ENCODE results near the gene EIF4E1B. TPM values are rescaled to one million over a fixed set of nuclear protein-coding genes. Genes with fewer than 3 reads are reported as not detected.

The EIF4E1B gene
- total RNA-seq, 2 donors from 2014 or later = not detected

DNA sequence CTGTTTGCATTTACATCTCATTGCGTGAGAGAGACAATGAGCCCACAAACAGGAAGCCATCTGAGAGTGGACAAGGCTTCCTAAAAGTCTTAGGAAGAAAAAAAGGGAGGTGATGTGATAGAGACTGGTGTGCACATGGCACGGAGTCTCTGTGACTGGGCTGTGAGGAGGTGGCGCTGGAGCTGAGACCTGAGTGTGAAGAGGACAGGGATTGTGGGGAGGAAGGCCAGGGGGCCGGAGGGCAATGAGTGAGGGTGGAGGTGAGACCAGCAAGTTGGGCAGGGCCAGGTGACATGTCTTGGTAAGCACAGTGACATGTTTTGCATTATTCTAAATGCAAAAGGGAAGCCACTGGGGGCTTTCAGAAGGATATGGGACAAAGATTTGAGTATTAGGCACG, 61.9 kb downstream of the EIF4E1B start:
- DNase-seq = no peak

DNA sequence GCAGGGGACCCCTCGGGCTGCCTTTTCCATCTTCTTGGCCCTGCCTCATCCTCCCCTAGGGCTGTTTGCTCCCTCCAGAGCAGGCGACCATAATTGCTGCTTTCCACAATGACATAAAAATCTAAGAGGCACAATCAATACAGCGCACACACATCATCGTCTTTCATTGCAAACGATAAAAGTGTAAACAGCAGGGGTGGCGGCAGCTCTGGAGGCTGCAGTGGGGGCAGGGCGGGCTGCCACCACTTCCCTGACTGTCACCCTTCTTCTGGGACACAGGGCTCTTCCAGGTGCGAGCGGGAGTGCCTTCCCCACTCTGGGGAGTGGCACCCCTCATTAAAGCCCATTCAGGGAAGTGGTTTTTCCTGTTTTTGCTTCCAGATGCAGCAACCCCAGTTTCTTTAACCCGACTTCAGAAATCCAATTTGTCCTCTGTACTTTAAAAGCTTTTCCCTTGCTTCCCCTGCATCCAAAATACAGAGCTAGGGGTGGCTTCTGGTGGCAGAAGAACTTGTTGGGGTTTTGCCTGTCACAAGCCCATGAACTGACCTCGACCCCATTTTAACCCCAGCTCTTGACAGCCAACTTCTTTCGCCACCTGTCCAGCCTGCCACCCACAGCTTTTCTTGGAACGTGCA, 62.5 kb downstream of the EIF4E1B start:
- Mint-ChIP-seq H3K27ac (no peak overlapping the region), H3K27me3 (peaks cover 80% of the 10 kb centered on the region), H3K4me1 (peaks cover 9% of the 10 kb centered on the region), H3K36me3 (ENCODE audit: low read depth) (peaks cover 7% of the 10 kb centered on the region), H3K4me3 (no peak overlapping the region)
- no peaks in the 10 kb centered on the region for H3K9me3 ChIP-seq (ENCODE audit: control insufficient read depth, low read length, poor library complexity, severe bottlenecking)
- DNase-seq = no peak
- ATAC-seq = no peak

More for the DNA sequence above, 61.9 kb downstream of the EIF4E1B start:
- Mint-ChIP-seq H3K27me3 (peaks cover 74% of the 10 kb centered on the region), H3K36me3 (ENCODE audit: low read depth) (peaks cover 5% of the 10 kb centered on the region), H3K4me3 (no peak overlapping the region), H3K4me1 (peaks cover 9% of the 10 kb centered on the region), H3K27ac (no peak overlapping the region)
- no peaks in the 10 kb centered on the region for H3K9me3 ChIP-seq (ENCODE audit: control insufficient read depth, low read length, poor library complexity, severe bottlenecking)
- no peak for ATAC-seq

DNA sequence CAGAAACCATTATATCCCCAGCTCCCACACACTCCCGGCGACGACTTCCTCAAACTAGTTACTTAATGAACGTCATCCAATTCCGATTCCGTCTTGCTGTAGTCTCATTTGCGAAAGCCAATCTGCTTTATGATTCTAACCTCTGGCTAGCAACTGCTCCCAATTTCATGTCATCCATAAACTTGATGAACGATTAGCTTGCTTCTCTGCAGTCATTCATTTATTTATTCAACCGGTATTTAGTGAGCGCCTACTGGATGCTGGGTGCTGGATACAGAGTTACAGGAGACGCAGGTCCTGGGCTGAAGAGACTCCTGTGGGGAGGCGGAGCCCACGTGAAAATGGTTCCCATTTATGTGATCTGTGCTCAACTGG, 63.0 kb downstream of the EIF4E1B start:
- ATAC-seq (no peak), DNase-seq (no peak)
- H3K4me1 Mint-ChIP-seq = peaks cover 9% of the 10 kb centered on the region
- no peaks in the 10 kb centered on the region for H3K9me3 ChIP-seq (ENCODE audit: control insufficient read depth, low read length, poor library complexity, severe bottlenecking)
- peaks cover 10% of the 10 kb centered on the region for H3K36me3 Mint-ChIP-seq (ENCODE audit: low read depth)
- H3K27me3 Mint-ChIP-seq = peaks cover 85% of the 10 kb centered on the region
- H3K4me3 Mint-ChIP-seq = no peak overlapping the region
- H3K27ac Mint-ChIP-seq = no peak overlapping the region

DNA sequence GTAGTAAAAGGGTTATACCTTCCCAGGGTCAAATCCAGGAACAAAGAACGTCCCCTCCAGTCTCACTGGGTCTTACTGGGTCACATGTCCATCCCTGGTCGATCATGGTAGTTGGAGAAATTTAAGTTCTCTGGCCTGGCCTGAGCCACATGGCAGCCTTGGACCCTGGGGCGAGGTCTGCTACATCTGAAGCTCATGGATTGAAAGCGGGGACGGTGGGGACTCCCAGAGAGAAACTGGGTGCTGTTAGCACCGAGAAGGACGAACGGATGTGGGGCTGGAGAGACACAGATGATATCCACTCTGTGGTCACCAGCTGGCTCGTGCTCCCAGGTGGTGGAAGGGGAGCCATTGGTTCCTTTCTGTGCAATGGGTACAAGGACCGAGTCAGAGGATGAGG, 63.7 kb downstream of the EIF4E1B start:
- H3K4me1 Mint-ChIP-seq = peaks cover 9% of the 10 kb centered on the region
- peaks cover 92% of the 10 kb centered on the region for H3K27me3 Mint-ChIP-seq
- peaks cover 10% of the 10 kb centered on the region for H3K36me3 Mint-ChIP-seq (ENCODE audit: low read depth)
- DNase-seq (no peak), ATAC-seq (no peak)
- no peak overlapping the region for H3K27ac Mint-ChIP-seq
- no peak overlapping the region for H3K4me3 Mint-ChIP-seq
- H3K9me3 ChIP-seq (ENCODE audit: control insufficient read depth, low read length, poor library complexity, severe bottlenecking) = no peaks in the 10 kb centered on the region

DNA sequence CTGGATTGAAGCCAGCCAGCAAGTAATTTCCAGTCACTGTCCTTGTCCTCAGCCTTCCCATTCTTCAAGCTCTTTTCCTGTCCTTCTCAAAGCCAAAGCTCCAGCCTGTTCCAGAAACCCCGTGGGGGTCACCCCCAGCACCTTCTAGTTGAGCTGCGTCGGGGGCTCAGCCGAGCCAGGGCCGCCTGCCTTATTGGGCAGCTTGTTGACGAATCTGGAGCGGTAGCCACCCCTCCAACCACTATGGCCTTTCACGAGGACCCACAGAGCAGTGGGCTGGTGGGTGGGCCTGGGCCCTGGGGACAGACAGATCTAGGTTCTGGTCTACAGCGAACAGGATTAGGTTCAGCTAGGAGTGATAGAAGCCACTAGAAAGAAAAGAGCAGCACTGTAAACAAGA, 64.2 kb downstream of the EIF4E1B start:
- Mint-ChIP-seq H3K4me1 (peaks cover 9% of the 10 kb centered on the region), H3K27ac (no peak overlapping the region), H3K4me3 (no peak overlapping the region), H3K36me3 (ENCODE audit: low read depth) (peaks cover 10% of the 10 kb centered on the region), H3K27me3 (peaks cover 92% of the 10 kb centered on the region)
- no peak for ATAC-seq
- DNase-seq = no peak
- H3K9me3 ChIP-seq (ENCODE audit: control insufficient read depth, low read length, poor library complexity, severe bottlenecking) = no peaks in the 10 kb centered on the region

DNA sequence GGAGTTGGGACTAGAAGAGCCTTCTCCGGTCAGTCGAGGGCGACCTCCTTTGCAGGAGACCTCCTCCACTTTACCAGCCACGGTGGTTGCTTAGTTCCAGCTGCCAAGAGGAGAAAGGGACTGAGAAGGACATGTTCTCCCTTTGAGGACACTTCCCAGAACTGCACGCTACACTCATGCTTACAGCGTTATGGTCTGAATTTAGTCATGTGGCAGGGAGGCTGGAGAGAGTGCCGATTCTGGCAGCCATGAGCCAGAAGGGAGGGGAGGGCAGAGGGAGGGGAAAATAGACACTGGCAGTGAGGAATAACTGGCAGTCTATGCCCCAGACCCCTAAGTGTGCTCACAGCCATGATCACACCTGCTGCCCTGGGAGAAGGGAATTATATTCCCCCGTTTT, 64.6 kb downstream of the EIF4E1B start:
- no peak overlapping the region for H3K27ac Mint-ChIP-seq
- H3K4me1 Mint-ChIP-seq = peaks cover 9% of the 10 kb centered on the region
- DNase-seq = no peak
- H3K36me3 Mint-ChIP-seq (ENCODE audit: low read depth) = peaks cover 10% of the 10 kb centered on the region
- H3K4me3 Mint-ChIP-seq = no peak overlapping the region
- H3K9me3 ChIP-seq (ENCODE audit: control insufficient read depth, low read length, poor library complexity, severe bottlenecking) = no peaks in the 10 kb centered on the region
- peaks cover 92% of the 10 kb centered on the region for H3K27me3 Mint-ChIP-seq
- ATAC-seq = no peak

Other genes starting within 250 kb of the EIF4E1B start
- gene NOP16, start 242.1 kb upstream of the EIF4E1B start, total RNA-seq = 10 to 100 TPM; 17.9 to 19.2 TPM
- 100 to 1,000 TPM; 119 to 135 TPM for gene HIGD2A, start 241.9 kb upstream of the EIF4E1B start, total RNA-seq
- gene CLTB, start 214.1 kb upstream of the EIF4E1B start, total RNA-seq = 10 to 100 TPM; 65.3 to 69.4 TPM
- gene FAF2, start 182.3 kb upstream of the EIF4E1B start, total RNA-seq = 10 to 100 TPM; 23.1 to 24.2 TPM
- gene RNF44, start 93.3 kb upstream of the EIF4E1B start, total RNA-seq = 100 to 1,000 TPM; 228 to 288 TPM
- 1 to 10 TPM; 1.3 to 2.4 TPM for gene CDHR2, start 81.3 kb upstream of the EIF4E1B start, total RNA-seq
- under 1 TPM; 0.57 to 0.60 TPM for gene GPRIN1, start 20.5 kb upstream of the EIF4E1B start, total RNA-seq
- not detected for gene SNCB, start 141 bp upstream of the EIF4E1B start, total RNA-seq
- 10 to 100 TPM; 14.2 to 19.3 TPM for gene TSPAN17, start 16.8 kb downstream of the EIF4E1B start, total RNA-seq
- gene UNC5A, start 179.9 kb downstream of the EIF4E1B start, total RNA-seq = not detected